Skin of body (tissue), 2 donors: ENCODE data around the gene ZNF276. TPM values are rescaled to one million over a fixed set of nuclear protein-coding genes. Genes with fewer than 3 reads are reported as not detected.
"Not testable (repeated sequence)": the region's sequence is repeated elsewhere in the genome, so short reads cannot be mapped to it uniquely, and the experiment has no call there.

ENCODE experiments used
- DNase-seq: peaks from one replicate; lab custom pipeline; 2025; lab: John Stamatoyannopoulos, UW
- total RNA-seq: library from RNA; depleted of rRNA; stranded (reverse); fragments of >200 nt; gene quantifications from one replicate; pipeline ENCODE4 v1.2.3, GENCODE V29; 2014

The ZNF276 gene
- total RNA-seq, 1 donor from 2014 or later: 29.4 TPM

- no peak for DNase-seq
Measured at GRCh38 chr16:89782489-89782888, 61.2 kb downstream of the ZNF276 start.

GRCh38 chr16:89783952-89784351 lies 62.6 kb downstream of the ZNF276 start:
- DNase-seq: not testable (repeated sequence)

- DNase-seq: no peak
Measured at GRCh38 chr16:89784406-89784805, 63.1 kb downstream of the ZNF276 start.

- DNase-seq: no peak
Measured at GRCh38 chr16:89785523-89786155, 64.3 kb downstream of the ZNF276 start.

- no peak for DNase-seq
Measured at GRCh38 chr16:89786474-89787364, 65.4 kb downstream of the ZNF276 start.

DNA sequence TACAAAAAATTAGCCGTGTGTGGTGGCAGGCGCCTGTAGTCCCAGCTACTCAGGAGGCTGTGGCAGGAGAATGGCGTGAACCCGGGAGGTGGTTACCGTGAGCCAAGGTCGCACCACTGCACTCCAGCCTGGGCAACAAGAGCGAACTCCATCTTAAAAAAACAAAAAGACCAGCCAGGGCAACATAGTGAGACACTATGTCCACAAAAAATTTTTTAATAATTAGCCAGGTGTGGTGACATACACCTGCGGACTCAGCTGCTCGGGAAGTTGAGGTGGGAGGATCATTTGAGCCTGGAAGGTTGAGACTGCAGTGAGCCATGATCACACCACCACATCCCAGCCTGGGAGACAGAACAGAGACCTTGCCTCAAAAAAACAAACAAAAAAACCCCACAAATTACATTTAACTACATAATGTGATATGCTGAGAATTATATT lies 66.0 kb downstream of the ZNF276 start:
- no peak for DNase-seq

Other genes starting within 250 kb of the ZNF276 start
- gene ANKRD11, start 231.0 kb upstream of the ZNF276 start, total RNA-seq: 64.2 TPM
- 84.2 TPM for gene SPG7, start 213.1 kb upstream of the ZNF276 start, total RNA-seq
- 2,621 TPM for gene RPL13, start 160.9 kb upstream of the ZNF276 start, total RNA-seq
- gene CPNE7, start 145.8 kb upstream of the ZNF276 start, total RNA-seq: 0.89 TPM
- gene DPEP1, start 107.9 kb upstream of the ZNF276 start, total RNA-seq: 2.4 TPM
- 38.2 TPM for gene CHMP1A, start 63.8 kb upstream of the ZNF276 start, total RNA-seq
- gene SPATA33, start 63.7 kb upstream of the ZNF276 start, total RNA-seq: 3.4 TPM
- gene CDK10, start 34.8 kb upstream of the ZNF276 start, total RNA-seq: 28.5 TPM
- 6.2 TPM for gene SPATA2L, start 19.8 kb upstream of the ZNF276 start, total RNA-seq
- 3.5 TPM for gene VPS9D1, start 639 bp upstream of the ZNF276 start, total RNA-seq
- gene FANCA, start 95.1 kb downstream of the ZNF276 start, total RNA-seq: 17.2 TPM
- 3.6 TPM for gene SPIRE2, start 106.9 kb downstream of the ZNF276 start, total RNA-seq
- gene TCF25, start 152.1 kb downstream of the ZNF276 start, total RNA-seq: 109 TPM
- 2.2 TPM for gene MC1R, start 197.3 kb downstream of the ZNF276 start, total RNA-seq
- 7.6 TPM for gene TUBB3, start 201.8 kb downstream of the ZNF276 start, total RNA-seq
- gene DEF8, start 227.2 kb downstream of the ZNF276 start, total RNA-seq: 35.7 TPM